Astrocyte (in vitro differentiated cells and primary cell): ENCODE results near the gene MED27.

Source experiments
- CTCF ChIP-seq: IDR thresholded peaks from 2 replicates; pipeline ENCODE4 v1.5.1; 2011; ENCODE audit warnings: low read depth, mild to moderate bottlenecking, inconsistent platforms, low read length, moderate library complexity; ENCODE audit not compliant: insufficient read depth
- EZH2 ChIP-seq: IDR thresholded peaks from 2 replicates; pipeline ENCODE4 v1.6.1; 2012; ENCODE audit warnings: mild to moderate bottlenecking, low read length, inconsistent platforms; ENCODE audit not compliant: insufficient read depth

GRCh38 chr9:132039284-132039683, 40.4 kb downstream of the MED27 start:
- no peak for TF ChIP-seq CTCF
- TF ChIP-seq EZH2, result no peak
